ENCODE results near the gene PLAAT3.

- TF ChIP-seq CTCF (IDR thresholded peaks at IDR 0.05) = no peak
- no peak for TF ChIP-seq POLR2A (IDR thresholded peaks at IDR 0.05)
Measured at GRCh38 chr11:63660972-63661371, 46.7 kb upstream of the PLAAT3 start.

All from right lobe of liver (tissue), 4 donors.